ENCODE data around the gene NINJ1. TPM values are rescaled to one million over a fixed set of nuclear protein-coding genes. Genes with fewer than 3 reads are reported as not detected.
"Not testable (repeated sequence)": the region's sequence is repeated elsewhere in the genome, so short reads cannot be mapped to it uniquely, and the experiment has no call there.

The NINJ1 gene
- total and polyA plus RNA-seq, 2 donors (not counting 1 experiment from before 2014, with no cell fraction given) = 7.2 to 59.9 TPM

GRCh38 chr9:93149361-93149760 is 15.3 kb upstream of the NINJ1 start:
- Histone ChIP-seq H2AFZ (ENCODE audit: low read length) (no peak overlapping the region), H3K27me3 (ENCODE audit: control insufficient read depth, insufficient read depth, low read length) (no peaks in the 10 kb centered on the region), H3K9me3 (ENCODE audit: control insufficient read depth, insufficient read depth, low read depth, low read length) (no peaks in the 10 kb centered on the region), H3K27ac (ENCODE audit: insufficient read depth, low read length) (peak overlapping the region; percentile 8), H3K36me3 (ENCODE audit: control insufficient read depth, insufficient read depth, low read length) (no peaks in the 10 kb centered on the region), H3K9ac (ENCODE audit: insufficient read depth, low read length) (no peak overlapping the region), H3K4me3 (replicated peaks in 1 of 4; ENCODE audit: control extremely low read depth in 1 of 4, insufficient read depth in 1 of 4, low read depth in 3 of 4, low read length in 4 of 4) (no peak overlapping the region), H3K4me1 (ENCODE audit: control insufficient read depth, extremely low read depth, insufficient read depth, low read length) (no peaks in the 10 kb centered on the region), H3K79me2 (ENCODE audit: control insufficient read depth, insufficient read depth, low read length) (no peaks in the 10 kb centered on the region), H4K20me1 (ENCODE audit: control insufficient read depth, extremely low read depth, insufficient read depth, low read length) (no peaks in the 10 kb centered on the region), H3K4me2 (ENCODE audit: extremely low read depth, insufficient read depth, low read length) (peak overlapping the region; percentile 15)
- no peak for TF ChIP-seq EZH2 (IDR thresholded peaks at IDR 0.05; ENCODE audit: low read length, missing control alignments)
- no peak for TF ChIP-seq CTCF (conservative IDR thresholded peaks at IDR 0.05 in 1 of 2, IDR thresholded peaks at IDR 0.05 in 1 of 2; ENCODE audit: low read depth in 1 of 2, low read length in 2 of 2)
- peak in 1 of 2 donors; percentile 53 for DNase-seq (ENCODE audit: low read depth in 2 of 2)

- H4K20me1 ChIP-seq (ENCODE audit: control insufficient read depth, extremely low read depth, insufficient read depth, low read length) = no peaks in the 10 kb centered on the region
- TF ChIP-seq EZH2 (IDR thresholded peaks at IDR 0.05; ENCODE audit: low read length, missing control alignments) = no peak
- no peak for TF ChIP-seq CTCF (conservative IDR thresholded peaks at IDR 0.05 in 1 of 2, IDR thresholded peaks at IDR 0.05 in 1 of 2; ENCODE audit: low read depth in 1 of 2, low read length in 2 of 2)
- no peak overlapping the region for H3K4me2 ChIP-seq (ENCODE audit: extremely low read depth, insufficient read depth, low read length)
- H3K36me3 ChIP-seq (ENCODE audit: control insufficient read depth, insufficient read depth, low read length) = no peaks in the 10 kb centered on the region
- no peak overlapping the region for H3K27ac ChIP-seq (ENCODE audit: insufficient read depth, low read length)
- no peaks in the 10 kb centered on the region for H3K79me2 ChIP-seq (ENCODE audit: control insufficient read depth, insufficient read depth, low read length)
- no peak for DNase-seq (ENCODE audit: low read depth in 2 of 2)
- no peaks in the 10 kb centered on the region for H3K4me1 ChIP-seq (ENCODE audit: control insufficient read depth, extremely low read depth, insufficient read depth, low read length)
- no peak overlapping the region for H2AFZ ChIP-seq (ENCODE audit: low read length)
- H3K27me3 ChIP-seq (ENCODE audit: control insufficient read depth, insufficient read depth, low read length) = no peaks in the 10 kb centered on the region
- H3K9me3 ChIP-seq (ENCODE audit: control insufficient read depth, insufficient read depth, low read depth, low read length) = no peaks in the 10 kb centered on the region
- H3K9ac ChIP-seq (ENCODE audit: insufficient read depth, low read length) = no peak overlapping the region
- no peak overlapping the region for H3K4me3 ChIP-seq (replicated peaks in 1 of 4; ENCODE audit: control extremely low read depth in 1 of 4, insufficient read depth in 1 of 4, low read depth in 3 of 4, low read length in 4 of 4)
Measured at GRCh38 chr9:93148721-93149120, 14.7 kb upstream of the NINJ1 start.

GRCh38 chr9:93147632-93148031 is 13.6 kb upstream of the NINJ1 start:
- Histone ChIP-seq H3K4me2 (ENCODE audit: extremely low read depth, insufficient read depth, low read length) (no peak overlapping the region), H3K4me3 (replicated peaks in 1 of 4; ENCODE audit: control extremely low read depth in 1 of 4, insufficient read depth in 1 of 4, low read depth in 3 of 4, low read length in 4 of 4) (no peak overlapping the region), H3K27ac (ENCODE audit: insufficient read depth, low read length) (no peak overlapping the region), H3K4me1 (ENCODE audit: control insufficient read depth, extremely low read depth, insufficient read depth, low read length) (no peaks in the 10 kb centered on the region), H3K9ac (ENCODE audit: insufficient read depth, low read length) (no peak overlapping the region), H3K27me3 (ENCODE audit: control insufficient read depth, insufficient read depth, low read length) (no peaks in the 10 kb centered on the region), H3K36me3 (ENCODE audit: control insufficient read depth, insufficient read depth, low read length) (no peaks in the 10 kb centered on the region), H4K20me1 (ENCODE audit: control insufficient read depth, extremely low read depth, insufficient read depth, low read length) (no peaks in the 10 kb centered on the region), H3K79me2 (ENCODE audit: control insufficient read depth, insufficient read depth, low read length) (no peaks in the 10 kb centered on the region), H3K9me3 (ENCODE audit: control insufficient read depth, insufficient read depth, low read depth, low read length) (no peaks in the 10 kb centered on the region), H2AFZ (ENCODE audit: low read length) (no peak overlapping the region)
- no peak for TF ChIP-seq CTCF (conservative IDR thresholded peaks at IDR 0.05 in 1 of 2, IDR thresholded peaks at IDR 0.05 in 1 of 2; ENCODE audit: low read depth in 1 of 2, low read length in 2 of 2)
- no peak for TF ChIP-seq EZH2 (IDR thresholded peaks at IDR 0.05; ENCODE audit: low read length, missing control alignments)
- DNase-seq (ENCODE audit: low read depth in 2 of 2) = no peak

- not testable (repeated sequence) for H3K27ac ChIP-seq (ENCODE audit: insufficient read depth, low read length); H4K20me1 ChIP-seq (ENCODE audit: control insufficient read depth, extremely low read depth, insufficient read depth, low read length); H3K36me3 ChIP-seq (ENCODE audit: control insufficient read depth, insufficient read depth, low read length); H3K4me3 ChIP-seq (replicated peaks in 1 of 4; ENCODE audit: control extremely low read depth in 1 of 4, insufficient read depth in 1 of 4, low read depth in 3 of 4, low read length in 4 of 4); H3K4me1 ChIP-seq (ENCODE audit: control insufficient read depth, extremely low read depth, insufficient read depth, low read length); H3K27me3 ChIP-seq (ENCODE audit: control insufficient read depth, insufficient read depth, low read length); H3K79me2 ChIP-seq (ENCODE audit: control insufficient read depth, insufficient read depth, low read length); H3K4me2 ChIP-seq (ENCODE audit: extremely low read depth, insufficient read depth, low read length); H3K9me3 ChIP-seq (ENCODE audit: control insufficient read depth, insufficient read depth, low read depth, low read length); H2AFZ ChIP-seq (ENCODE audit: low read length); H3K9ac ChIP-seq (ENCODE audit: insufficient read depth, low read length); DNase-seq (ENCODE audit: low read depth in 2 of 2)
Measured at GRCh38 chr9:93146696-93147095, 12.6 kb upstream of the NINJ1 start.
